ENCODE data around the gene CABLES2.

Gene CABLES2

GRCh38 chr20:62357187-62357667, 49.9 kb downstream of the CABLES2 start:
- DNase-seq, result no peak

DNA sequence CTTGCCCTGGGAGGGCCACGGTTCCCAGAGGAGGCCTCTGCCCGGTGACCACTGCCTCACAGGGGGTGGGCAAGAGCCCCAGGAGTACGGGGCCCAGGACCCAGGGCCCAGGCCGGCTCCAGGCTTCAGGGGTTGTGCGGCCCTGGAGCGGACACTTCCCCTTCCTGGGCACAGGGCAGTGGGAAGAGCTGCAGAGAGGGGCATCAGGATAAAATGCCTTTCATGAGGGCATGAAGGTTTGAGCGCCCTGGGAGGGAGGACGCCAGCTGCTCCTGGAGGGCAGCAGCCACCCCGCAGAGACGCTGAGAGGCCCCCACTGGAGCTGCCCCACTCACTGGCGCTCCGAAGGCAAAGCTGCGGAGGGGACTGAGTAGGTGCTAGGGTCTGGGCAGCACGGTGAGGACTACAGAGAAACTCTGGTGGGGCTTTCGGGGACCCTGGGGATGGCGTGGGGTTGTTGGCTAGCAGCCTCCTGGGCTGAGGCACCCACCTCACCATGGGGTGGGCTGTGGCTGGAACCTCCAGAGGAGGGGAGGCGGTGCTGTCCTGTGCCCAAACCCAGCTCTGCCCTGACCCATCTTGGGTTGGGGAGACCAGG, 50.4 kb downstream of the CABLES2 start:
- no peak for DNase-seq

GRCh38 chr20:62355878-62356588, 51.1 kb downstream of the CABLES2 start:
- DNase-seq, result no peak

- DNase-seq, result no peak
Observed at GRCh38 chr20:62355516-62355877, 51.6 kb downstream of the CABLES2 start.

DNA sequence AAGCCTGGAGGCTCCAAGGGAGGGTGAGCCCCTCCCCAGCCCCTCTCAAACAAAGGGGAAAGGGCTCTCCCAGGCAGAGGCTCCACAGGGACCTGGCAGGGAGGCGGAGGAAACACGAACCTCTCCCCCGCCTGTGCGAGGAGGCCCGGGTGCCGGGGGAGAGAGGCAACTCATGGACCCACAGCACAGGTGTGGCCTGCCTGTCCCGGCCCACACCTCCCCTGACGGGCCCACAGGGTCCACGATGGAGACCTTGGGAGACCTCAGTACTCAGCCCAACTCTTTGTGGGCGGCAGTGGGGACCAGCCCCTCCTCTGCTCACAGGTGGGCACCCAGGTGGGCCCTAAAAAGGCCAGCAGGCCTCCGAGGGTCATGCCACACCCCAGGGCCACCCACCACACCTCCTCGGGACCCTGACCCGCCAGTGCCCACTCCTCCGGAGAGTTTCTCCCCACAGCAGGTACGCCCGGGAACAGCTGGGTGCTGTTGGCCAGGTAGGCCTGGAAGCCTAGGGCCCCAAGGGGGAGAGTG, 52.2 kb downstream of the CABLES2 start:
- DNase-seq, result no peak

GRCh38 chr20:62354031-62354808, 52.9 kb downstream of the CABLES2 start:
- no peak for DNase-seq

- DNase-seq, result no peak
Observed at GRCh38 chr20:62353289-62354030, 53.6 kb downstream of the CABLES2 start.

DNA sequence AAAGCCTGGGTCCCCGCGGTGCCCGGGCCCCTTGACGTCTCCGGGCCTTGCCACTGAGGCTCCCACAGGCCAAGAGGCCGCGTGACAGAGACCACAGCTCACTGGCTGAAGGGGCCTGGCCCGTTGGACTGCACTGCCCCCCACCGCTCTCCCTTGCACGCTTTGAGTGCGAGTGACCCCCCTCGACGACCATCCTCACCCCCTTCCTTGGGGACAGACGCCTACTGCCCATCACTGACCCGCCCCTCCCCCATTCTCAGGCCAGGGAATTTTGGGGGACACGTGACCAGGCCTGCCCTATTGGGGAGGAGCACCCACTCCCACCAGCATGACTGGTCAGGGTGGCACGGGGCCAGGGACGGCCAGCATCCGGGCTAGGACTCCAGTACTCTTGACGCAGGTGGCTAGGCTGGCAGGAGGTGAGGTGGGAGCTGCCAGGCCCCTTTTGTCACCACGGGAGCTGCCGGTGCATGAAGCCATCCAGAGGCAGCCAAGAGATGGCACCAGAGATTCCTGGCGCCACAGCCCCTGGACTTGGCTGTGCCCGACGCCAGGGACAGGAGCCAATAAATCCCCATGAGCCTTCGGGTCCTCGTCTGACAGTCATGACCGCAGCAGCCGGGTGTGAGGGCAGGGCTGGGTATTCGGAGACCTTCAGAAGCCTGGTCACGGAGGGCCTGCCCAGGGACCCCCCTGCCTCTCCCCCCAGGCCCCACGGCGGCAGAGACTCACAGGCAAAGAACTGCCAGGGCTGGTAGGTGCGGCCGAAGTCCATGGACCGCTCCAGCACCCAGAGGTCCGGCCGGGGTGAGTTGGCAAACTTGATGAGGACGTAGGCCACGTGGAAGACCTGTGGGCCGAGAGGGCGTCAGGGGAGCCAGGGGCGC, 54.4 kb downstream of the CABLES2 start:
- DNase-seq, result no peak

DNA sequence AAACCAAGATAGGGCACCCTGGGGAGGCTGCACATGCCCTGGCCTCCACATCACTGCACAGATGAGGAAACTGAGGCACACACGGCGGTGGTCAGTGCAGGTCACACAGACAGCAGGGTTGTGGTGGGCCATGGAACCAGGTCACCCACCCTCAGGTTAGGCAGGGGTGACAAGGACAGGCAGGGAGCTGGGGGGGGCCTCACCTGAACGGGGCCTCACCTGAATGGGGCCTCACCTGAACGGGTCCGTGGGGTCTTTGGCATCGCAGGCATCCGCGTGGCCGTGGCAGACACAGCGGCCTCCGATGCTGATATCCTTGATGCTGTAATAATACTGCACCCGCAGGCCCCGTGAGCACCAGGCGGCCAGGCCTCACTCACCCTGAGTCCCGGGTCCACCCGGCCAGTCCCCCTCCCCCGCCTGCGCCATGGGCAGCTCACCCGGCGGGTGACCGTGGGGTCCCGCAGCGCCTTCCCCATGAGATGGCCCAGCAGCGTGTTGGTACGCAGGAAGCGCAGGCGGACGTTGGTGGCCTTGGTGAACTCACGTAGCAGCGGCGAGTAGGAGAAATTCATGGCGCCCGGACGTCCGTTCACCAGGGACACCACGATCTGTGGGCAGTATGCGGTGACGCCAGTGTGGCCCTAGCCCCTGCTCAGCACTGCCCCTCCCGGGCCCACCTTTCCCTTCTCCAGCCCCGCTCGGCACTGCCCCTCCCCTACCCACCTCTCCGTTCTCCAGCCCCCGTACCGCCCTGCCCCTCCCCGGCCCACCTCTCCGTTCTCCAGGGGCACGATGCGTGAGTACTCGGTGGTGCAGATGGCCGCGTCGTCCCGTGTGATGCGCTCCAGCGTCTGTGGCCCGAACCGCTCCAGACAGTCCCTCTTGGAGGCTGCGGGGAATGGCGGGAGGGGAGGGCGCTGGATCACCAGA, 55.4 kb downstream of the CABLES2 start:
- no peak for DNase-seq

DNA sequence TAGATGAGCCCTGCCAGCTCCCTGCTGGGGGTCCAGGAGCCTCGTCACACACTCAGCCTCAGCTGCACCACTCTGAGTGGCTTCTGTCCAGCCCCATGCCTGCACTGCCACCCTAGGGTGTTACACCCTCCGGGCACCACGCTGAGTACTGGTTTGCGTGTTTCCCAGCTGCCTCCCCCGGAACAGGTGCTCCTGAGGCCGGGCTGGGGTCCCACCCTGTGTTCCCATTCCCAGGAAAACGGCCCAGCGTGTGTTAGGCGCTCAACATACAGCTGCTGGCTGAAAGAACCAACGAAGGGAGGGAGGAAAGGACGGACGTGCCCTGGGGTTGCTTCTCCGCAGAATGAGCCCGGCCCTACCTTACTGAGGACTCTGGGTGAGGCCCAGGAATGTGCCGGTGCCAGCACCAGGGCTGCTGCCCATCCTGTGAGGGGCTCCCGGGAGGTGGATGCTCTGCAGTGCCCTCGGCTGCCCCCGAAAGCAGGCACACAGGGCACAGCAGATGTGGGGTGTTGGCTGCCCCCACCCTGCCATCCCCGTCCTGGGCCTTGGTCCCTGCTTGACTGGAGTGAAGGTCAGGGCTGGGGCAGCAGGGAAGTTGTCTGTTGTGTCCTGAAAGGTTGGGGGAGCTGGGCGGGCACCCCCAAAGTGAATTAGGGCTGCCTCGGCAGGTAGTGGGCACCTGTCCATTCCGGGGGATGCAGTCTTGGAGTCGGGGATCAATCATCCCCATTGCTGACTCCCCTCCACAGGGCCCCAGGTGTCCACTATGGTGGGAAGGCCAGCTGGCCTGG, 56.3 kb downstream of the CABLES2 start:
- DNase-seq, result no peak

- no peak for DNase-seq
Observed at GRCh38 chr20:62350098-62350628, 56.9 kb downstream of the CABLES2 start.

GRCh38 chr20:62349556-62350097, 57.5 kb downstream of the CABLES2 start:
- no peak for DNase-seq

- no peak for DNase-seq
Observed at GRCh38 chr20:62348604-62349003, 58.5 kb downstream of the CABLES2 start.

DNA sequence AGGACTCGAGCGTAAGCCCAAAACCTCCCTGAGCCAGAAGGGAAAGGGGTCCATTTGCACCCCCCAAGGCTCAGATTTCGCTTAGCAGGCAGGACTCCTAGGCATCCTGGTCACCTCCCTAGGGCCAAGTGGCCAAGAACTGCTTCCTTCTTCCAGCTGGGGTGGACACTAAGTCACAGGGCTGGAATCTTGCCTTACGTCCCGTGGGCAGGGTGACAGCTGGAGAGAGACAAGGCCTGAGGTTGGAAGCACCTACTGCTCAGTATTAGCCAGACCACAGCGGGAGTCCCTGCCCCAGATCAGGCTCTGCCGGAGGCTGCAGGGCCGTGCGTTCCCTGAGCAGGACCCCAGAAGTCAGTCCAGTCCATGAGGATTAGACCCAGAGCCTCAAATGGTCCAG, 59.6 kb downstream of the CABLES2 start:
- DNase-seq, result no peak

DNA sequence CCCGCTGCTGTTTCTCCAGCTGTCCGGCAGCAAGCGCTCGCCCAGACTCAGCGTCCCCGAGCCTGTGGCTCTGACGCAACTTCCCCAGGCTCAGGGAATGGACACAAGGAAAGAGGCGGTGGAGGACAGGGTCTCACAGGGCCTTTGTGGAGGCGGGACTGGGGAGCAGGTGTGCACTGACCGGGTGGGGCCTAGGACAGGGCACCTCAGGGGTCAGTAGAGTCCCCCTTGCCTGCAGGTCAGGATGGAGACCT, 60.0 kb downstream of the CABLES2 start:
- no peak for DNase-seq

DNA sequence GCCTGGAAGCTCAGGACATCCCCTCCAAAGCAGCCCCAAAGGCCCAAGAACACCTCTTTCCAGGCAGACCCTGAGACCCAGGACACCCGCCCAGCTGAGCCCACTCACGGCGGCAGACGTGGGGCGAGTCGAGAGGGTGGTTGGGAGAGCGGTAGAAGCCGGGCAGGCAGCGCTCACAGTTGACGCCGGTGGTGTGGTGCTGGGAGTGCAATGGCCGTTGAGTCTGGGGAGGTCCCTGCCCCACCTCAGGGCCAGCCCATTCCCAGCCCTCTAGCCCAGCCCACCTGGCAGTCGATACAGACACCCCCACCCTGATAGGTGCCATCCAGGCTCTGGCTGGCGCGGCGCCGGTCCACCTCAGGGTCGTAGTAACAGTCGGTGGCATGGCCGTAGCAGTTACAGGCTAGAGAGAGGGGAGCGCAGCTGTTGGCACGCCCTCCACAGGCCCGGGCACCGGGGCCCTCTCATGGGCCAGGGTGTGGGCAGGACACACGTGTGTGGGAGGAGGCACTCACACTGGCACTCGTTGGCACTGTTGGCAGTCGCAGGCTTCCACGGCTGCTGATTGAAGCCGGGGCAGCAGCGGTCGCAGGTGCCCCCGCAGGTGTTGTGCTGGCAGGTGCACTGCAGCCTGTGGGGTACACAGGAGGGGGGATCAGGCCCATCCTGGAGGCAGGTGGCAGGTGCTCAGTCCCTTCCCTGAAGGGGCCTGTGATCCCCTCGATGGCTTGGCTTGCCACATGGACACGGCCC, 60.5 kb downstream of the CABLES2 start:
- DNase-seq, result no peak

DNA sequence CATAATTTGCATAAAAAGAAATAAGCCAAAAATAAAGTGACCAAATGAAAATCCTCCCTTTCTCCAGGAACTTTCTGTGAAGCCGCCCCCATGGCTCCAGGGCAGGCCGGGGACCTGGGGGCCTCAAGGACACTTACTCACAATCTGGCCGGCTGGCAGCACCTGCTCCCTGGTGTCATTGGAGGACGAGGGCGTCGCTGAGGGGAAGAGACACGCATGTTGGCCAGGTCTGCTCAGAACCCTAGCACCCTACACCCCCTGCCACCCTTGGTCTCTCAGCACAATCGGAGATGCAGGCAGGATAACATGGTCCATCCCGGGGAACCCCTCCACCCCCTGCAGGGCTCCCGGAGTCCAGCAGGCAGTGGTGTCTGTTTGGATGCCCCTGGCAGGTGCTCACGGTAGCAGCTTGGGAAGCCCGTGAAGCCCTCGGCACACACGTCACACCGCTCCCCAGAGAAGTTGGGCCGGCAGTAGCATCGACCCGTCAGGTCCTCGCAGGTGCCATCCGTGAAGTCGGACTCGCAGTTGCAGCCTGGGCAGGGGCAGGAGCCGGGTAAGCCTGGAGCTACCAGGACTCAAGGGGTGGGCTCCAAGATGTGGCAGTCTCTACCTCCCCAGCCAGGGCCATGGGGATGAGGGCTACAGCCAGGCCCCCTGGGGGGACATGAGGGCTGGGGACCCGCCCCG, 61.3 kb downstream of the CABLES2 start:
- DNase-seq, result no peak

DNA sequence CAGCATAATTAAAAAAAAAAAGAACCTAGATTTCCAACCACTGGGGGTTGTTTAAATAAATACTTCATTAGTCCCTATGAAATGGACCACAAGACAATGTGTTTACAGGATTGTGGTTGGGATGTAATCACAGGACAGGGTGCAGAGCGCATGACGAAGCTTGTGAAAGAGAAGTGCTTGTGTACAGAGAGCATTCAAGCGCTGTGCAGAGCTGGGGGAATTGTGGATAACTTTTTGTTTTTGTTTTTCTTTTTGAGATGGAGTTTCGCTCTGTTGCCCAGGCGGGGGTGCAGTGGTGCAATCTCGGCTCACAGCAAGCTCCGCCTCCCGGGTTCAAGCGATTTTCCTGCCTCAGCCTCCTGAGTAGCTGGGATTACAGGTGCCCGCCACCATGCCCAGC, 62.3 kb downstream of the CABLES2 start:
- DNase-seq, result no peak

Measured in NCI-H1048 (cell line).